Measurements from ENCODE around the gene MYOCD.
"Not testable (repeated sequence)": the region's sequence is repeated elsewhere in the genome, so short reads cannot be mapped to it uniquely, and the experiment has no call there.

Gene MYOCD

GRCh38 chr17:12665263-12666210 is at the start of gene MYOCD:
Gene MYOCD (plus strand): TSS chr17:12665890. CDS start chr17:12666189, 299 bp downstream.
- no peak for DNase-seq

- DNase-seq, result no peak
Measured at GRCh38 chr17:12616161-12616560, 49.5 kb upstream of the MYOCD start.

GRCh38 chr17:12618557-12618956 is 47.1 kb upstream of the MYOCD start:
- no peak for DNase-seq

GRCh38 chr17:12619459-12620199 is 46.1 kb upstream of the MYOCD start:
- DNase-seq, result no peak

GRCh38 chr17:12620200-12620720 is 45.4 kb upstream of the MYOCD start:
- no peak for DNase-seq

- no peak for DNase-seq
Measured at GRCh38 chr17:12622726-12623125, 43.0 kb upstream of the MYOCD start.

GRCh38 chr17:12623220-12623848 is 42.4 kb upstream of the MYOCD start:
- no peak for DNase-seq

- DNase-seq, result no peak
Measured at GRCh38 chr17:12624211-12624610, 41.5 kb upstream of the MYOCD start.

- no peak for DNase-seq
Measured at GRCh38 chr17:12625092-12625491, 40.6 kb upstream of the MYOCD start.

- no peak for DNase-seq
Measured at GRCh38 chr17:12627177-12627629, 38.5 kb upstream of the MYOCD start.

- no peak for DNase-seq
Measured at GRCh38 chr17:12627781-12628451, 37.8 kb upstream of the MYOCD start.

- DNase-seq, result no peak
Measured at GRCh38 chr17:12631076-12631475, 34.6 kb upstream of the MYOCD start.

GRCh38 chr17:12632785-12633184 is 32.9 kb upstream of the MYOCD start:
- DNase-seq, result no peak

- DNase-seq, result no peak
Measured at GRCh38 chr17:12634789-12635414, 30.8 kb upstream of the MYOCD start.

GRCh38 chr17:12635996-12636395 is 29.7 kb upstream of the MYOCD start:
- DNase-seq, result not testable (repeated sequence)

GRCh38 chr17:12637015-12637414 is 28.7 kb upstream of the MYOCD start:
- DNase-seq, result no peak

- DNase-seq, result no peak
Measured at GRCh38 chr17:12637745-12638651, 27.7 kb upstream of the MYOCD start.

- DNase-seq, result no peak
Measured at GRCh38 chr17:12640364-12640763, 25.3 kb upstream of the MYOCD start.

GRCh38 chr17:12641084-12641483 is 24.6 kb upstream of the MYOCD start:
- no peak for DNase-seq

GRCh38 chr17:12642034-12642433 is 23.7 kb upstream of the MYOCD start:
- no peak for DNase-seq

GRCh38 chr17:12643822-12644221 is 21.9 kb upstream of the MYOCD start:
- no peak for DNase-seq

Measured in stimulated activated CD4-positive, alpha-beta T cell treated with anti-CD3 and anti-CD28 coated beads, Interleukin-2, amount 100 ng/mL, for 48 hours (primary cell).